NCI-H1092 treated with DMSO at 0.1 percent for 48 hours (cell line): ENCODE measurements around the gene ARL2BP.
"Not testable (repeated sequence)": the region's sequence is repeated elsewhere in the genome, so short reads cannot be mapped to it uniquely, and the experiment has no call there.

Experiments
- DNase-seq: peaks from one replicate; lab custom pipeline; 2025; lab: John Stamatoyannopoulos, UW

ARL2BP gene

GRCh38 chr16:57244767-57245471 lies at the start of gene ARL2BP:
Gene ARL2BP (plus strand): TSS chr16:57245259. CDS start chr16:57245368, 109 bp downstream.
- DNase-seq = peak; percentile 98

DNA sequence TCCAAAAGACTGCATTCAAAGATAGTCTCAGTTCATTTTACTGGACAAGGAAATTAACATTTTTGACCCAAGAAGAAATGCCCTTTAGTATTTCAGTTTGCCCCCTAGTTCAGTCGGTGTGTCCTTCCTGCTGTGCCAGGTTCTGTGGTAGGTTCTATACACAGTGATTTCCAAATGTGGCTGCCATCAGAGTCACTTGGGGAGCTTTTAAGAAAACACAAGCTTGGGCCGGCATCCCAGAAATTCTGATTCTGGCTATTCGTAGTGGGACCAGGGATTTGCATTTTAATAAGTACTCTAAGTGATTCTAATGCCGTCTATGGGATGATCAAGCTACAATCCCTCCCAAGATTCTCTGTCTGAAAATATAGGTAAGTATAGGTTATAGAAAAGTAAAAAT lies 48.8 kb upstream of the ARL2BP start:
- DNase-seq = no peak

- DNase-seq = no peak
Measured at GRCh38 chr16:57196753-57197152, 48.3 kb upstream of the ARL2BP start.

DNA sequence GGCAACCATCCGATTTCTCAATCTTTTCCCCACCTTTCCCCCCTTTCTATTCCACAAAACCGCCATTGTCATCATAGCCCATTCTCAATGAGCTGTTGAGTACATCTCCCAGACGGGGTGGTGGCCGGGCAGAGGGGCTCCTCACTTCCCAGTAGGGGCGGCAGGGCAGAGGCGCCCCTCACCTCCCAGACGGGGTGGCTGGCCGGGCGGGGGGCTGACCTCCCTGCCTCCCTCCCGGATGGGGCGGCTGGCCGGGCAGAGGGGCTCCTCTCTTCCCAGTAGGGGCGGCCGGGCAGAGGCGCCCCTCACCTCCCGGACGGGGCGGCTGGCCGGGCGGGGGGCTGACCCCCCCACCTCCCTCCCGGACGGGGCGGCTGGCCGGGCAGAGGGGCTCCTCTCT lies 44.7 kb upstream of the ARL2BP start:
- not testable (repeated sequence) for DNase-seq

DNA sequence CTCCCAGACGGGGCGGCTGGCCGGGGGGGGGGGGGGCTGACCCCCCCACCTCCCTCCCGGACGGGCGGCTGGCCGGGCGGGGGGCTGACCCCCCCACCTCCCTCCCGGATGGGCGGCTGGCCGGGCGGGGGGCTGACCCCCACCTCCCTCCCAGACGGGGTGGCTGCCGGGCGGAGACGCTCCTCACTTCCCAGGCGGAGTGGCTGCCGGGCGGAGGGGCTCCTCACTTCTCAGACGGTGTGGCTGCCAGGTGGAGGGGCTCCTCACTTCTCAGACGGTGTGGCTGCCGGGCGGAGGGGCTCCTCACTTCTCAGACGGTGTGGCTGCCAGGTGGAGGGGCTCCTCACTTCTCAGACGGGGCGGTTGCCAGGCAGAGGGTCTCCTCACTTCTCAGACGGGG lies 44.1 kb upstream of the ARL2BP start:
- not testable (repeated sequence) for DNase-seq

GRCh38 chr16:57202095-57202886 lies 42.8 kb upstream of the ARL2BP start:
- DNase-seq = no peak

GRCh38 chr16:57203451-57203850 lies 41.6 kb upstream of the ARL2BP start:
- no peak for DNase-seq

- no peak for DNase-seq
Measured at GRCh38 chr16:57204675-57205074, 40.4 kb upstream of the ARL2BP start.

DNA sequence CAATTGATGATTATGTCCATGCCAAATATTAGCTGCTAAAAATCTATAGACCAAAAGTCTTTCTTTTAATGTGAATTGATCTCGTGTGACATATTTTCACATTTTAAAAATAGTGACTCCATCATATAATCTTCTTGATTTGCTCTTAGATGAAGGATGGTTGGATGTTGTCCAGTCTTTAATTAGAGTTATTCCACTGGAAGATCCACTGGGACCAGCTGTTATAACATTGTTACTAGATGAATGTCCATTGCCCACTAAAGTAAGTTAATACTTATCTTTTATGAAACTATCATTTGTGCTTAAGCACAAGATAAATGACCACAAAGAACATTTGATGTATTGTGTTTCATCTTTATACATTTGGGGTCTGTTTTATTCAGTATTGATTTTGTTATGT lies 36.1 kb upstream of the ARL2BP start:
- DNase-seq = no peak

DNA sequence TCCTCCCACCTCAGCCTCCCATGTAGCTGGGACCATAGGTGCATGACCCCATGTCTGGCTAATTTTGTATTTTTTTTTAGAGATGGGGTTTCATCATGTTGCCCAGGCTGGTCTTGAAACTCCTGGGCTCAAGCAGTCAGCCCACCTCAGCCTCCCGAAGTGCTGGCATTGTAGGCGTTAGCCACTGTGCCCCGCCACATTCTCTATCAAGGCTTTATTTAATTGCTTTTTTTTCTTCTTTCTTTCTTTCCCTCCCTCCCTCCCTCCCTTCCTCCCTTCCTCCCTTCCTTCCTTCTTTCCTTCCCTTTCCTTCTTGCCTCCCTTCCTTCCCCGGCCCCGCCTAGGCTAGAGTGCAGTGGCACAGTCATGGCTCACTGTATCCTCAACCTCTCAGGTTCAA lies 35.3 kb upstream of the ARL2BP start:
- DNase-seq = no peak

GRCh38 chr16:57213462-57213861 lies 31.6 kb upstream of the ARL2BP start:
- DNase-seq = no peak

DNA sequence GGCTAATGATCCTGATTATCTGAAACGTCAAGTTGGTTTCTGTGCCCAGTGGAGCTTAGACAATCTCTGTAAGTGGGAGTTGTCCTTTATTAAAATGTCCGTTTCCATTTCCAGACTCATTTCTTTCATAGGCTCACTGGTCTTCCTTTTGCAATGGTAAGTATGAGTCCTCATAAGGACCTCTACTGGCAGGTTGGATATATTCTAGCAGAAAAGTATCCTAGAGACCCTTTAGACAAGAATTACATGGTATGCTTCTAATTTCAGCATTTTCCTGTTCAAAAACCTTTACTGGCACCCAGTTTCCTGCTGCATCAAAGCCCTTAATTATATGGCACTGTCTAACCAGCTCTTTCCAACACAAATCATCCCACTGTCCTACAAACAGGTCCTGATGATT lies 28.1 kb upstream of the ARL2BP start:
- DNase-seq = no peak

GRCh38 chr16:57223057-57223456 lies 22.0 kb upstream of the ARL2BP start:
- no peak for DNase-seq

DNA sequence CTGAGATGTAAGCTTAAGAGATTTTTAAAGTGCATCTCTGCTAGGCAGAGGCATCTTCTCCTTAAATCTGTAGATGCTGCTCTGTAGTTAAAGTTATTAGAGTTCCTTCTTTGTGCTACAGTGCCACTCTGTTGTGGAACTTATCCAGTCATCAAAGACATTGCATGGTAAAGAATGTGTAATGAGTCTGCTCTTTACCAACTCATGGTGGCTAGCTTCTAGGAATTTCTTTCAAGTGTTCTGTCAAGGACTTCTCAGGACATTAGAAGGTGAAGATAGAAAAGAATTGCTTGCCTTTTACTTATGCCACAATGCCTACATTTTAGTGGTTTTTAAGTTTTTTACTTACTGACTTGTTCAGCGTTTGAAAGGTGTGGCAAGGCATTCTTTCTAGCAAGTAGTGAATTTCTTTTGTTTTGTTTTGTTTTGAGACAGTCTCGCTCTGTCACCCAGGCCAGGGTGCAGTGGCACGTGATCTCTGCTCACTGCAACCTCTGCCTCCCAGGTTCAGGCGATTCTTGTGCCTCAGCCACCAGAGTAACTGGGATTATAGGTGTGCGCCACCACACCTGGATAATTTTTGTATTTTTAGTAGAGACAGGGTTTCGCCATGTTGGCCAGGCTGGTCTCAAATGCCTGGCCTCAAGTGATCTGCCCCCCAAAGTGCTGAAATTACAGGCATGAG lies 20.3 kb upstream of the ARL2BP start:
- no peak for DNase-seq

DNA sequence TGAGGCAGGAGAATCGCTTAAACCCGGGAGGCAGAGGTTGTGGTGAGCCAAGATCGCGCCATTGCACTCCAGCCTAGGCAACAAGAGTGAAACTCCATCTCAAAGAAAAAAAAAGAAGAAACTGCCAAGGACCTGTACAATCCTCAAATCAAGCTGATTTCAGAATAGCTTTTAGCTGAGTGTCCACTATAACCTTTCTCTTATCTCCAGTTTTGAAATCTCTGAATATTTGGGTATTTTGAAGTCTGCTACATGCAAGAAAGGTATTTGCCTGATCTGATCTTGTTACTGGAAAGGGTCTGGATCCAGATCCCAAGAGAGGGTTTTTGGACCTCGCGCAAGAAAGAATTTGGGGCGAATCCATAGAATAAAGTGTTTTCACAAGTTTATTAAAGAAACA lies 19.1 kb upstream of the ARL2BP start:
- DNase-seq = no peak

- DNase-seq = no peak
Measured at GRCh38 chr16:57226701-57227621, 18.1 kb upstream of the ARL2BP start.

DNA sequence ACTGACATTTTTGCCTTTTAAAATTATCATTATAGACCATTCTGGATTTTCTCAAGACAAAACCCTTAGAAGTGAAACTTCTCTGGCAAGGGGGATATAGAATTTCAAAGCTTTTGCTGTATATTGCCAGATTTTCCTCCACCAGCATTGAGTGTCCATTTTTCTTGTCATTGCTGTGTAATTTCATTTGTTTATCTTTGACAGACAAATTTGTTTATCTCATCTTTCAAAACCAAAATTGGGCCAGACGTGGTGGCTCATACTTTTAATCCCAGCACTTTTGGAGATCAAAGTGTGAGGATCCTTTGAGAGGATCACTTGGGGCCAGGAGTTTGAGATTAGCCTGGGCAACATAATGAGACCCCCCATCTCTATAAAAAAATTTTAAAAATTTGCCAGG lies 16.0 kb upstream of the ARL2BP start:
- no peak for DNase-seq

DNA sequence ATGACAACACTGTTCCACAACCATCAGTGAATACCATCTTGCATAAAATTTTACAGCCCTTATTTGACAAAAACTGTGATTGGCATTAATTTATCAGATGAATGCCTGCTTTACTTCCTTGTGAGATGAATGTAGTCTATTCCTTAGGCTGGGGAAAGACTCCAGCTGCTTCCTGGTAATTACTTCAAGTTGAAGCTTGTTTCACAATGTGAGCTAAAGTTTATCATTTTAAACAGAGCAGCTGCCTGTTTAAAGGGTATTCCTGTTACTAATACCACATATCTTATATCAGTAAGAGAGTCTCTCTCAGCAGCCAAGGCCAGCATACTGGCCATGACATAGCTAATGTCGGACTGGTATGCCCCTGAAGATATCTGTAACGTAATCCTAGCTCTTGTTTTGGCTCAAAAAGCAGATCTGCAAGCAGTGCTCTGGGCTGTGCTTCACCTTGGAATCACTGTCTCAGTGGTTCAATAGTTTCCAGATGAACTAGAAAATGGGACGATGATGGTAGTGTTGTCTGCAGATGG lies 13.2 kb upstream of the ARL2BP start:
- no peak for DNase-seq

- no peak for DNase-seq
Measured at GRCh38 chr16:57233944-57234706, 10.9 kb upstream of the ARL2BP start.

GRCh38 chr16:57234707-57235092 lies 10.4 kb upstream of the ARL2BP start:
- no peak for DNase-seq
